ENCODE measurements around the gene FRK. TPM values are rescaled to one million over a fixed set of nuclear protein-coding genes. Genes with fewer than 3 reads are reported as not detected.

FRK gene
- total RNA-seq, 1 donor from 2014 or later, result 0.77 TPM

DNA sequence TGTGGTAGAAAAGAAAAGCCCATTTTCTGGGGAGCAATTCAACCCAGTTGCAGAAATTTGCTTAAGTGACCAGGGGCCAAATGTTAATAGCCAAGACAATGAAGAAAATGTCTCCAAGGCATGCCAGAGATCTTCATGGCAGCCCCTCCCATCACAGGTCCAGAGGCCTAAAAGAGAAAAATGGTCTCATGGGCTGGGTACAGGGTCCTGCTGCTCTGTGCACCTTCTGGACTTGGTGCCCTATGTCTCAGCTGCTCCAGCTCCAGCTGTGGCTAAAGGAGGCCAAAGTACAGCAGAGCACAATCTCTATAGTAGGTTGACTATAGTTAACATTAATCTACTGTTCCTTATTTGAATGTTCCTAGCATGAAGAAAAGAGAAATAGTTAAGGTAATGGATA lies 44.7 kb downstream of the FRK start:
- no peaks in the 10 kb centered on the region for H3K27me3 Mint-ChIP-seq (ENCODE audit: low read depth, unreplicated experiment)
- Histone ChIP-seq H3K4me3 (ENCODE audit: insufficient read depth, low read depth, low read length) (no peak overlapping the region), H4K20me1 (ENCODE audit: insufficient read depth, low read length) (no peaks in the 10 kb centered on the region), H3K9me3 (ENCODE audit: insufficient read depth, low read depth, low read length) (no peaks in the 10 kb centered on the region), H3K27me3 (ENCODE audit: insufficient read depth, low read length) (no peaks in the 10 kb centered on the region), H2AFZ (ENCODE audit: low read depth, low read length) (no peak overlapping the region), H3K36me3 (ENCODE audit: insufficient read depth, low read length) (no peaks in the 10 kb centered on the region), H3K27ac (ENCODE audit: low read depth, low read length) (no peak overlapping the region), H3K4me2 (ENCODE audit: low read length) (no peak overlapping the region), H3K79me2 (ENCODE audit: insufficient read depth, low read length) (no peaks in the 10 kb centered on the region), H3K4me1 (ENCODE audit: insufficient read depth, low read length) (no peaks in the 10 kb centered on the region), H3K9ac (ENCODE audit: low read length) (no peak overlapping the region)
- TF ChIP-seq EZH2 (IDR thresholded peaks at IDR 0.05; ENCODE audit: insufficient read depth, low read length), result no peak
- TF ChIP-seq, protein P1, sequence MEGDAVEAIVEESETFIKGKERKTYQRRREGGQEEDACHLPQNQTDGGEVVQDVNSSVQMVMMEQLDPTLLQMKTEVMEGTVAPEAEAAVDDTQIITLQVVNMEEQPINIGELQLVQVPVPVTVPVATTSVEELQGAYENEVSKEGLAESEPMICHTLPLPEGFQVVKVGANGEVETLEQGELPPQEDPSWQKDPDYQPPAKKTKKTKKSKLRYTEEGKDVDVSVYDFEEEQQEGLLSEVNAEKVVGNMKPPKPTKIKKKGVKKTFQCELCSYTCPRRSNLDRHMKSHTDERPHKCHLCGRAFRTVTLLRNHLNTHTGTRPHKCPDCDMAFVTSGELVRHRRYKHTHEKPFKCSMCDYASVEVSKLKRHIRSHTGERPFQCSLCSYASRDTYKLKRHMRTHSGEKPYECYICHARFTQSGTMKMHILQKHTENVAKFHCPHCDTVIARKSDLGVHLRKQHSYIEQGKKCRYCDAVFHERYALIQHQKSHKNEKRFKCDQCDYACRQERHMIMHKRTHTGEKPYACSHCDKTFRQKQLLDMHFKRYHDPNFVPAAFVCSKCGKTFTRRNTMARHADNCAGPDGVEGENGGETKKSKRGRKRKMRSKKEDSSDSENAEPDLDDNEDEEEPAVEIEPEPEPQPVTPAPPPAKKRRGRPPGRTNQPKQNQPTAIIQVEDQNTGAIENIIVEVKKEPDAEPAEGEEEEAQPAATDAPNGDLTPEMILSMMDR (IDR thresholded peaks at IDR 0.05; ENCODE audit: insufficient read depth, low read depth, low read length), result no peak
- FAIRE-seq, result no peak
- H3K27ac Mint-ChIP-seq (ENCODE audit: unreplicated experiment), result no peak overlapping the region
- no peak for DNase-seq (ENCODE audit: low read depth)
- no peaks in the 10 kb centered on the region for H3K9me3 Mint-ChIP-seq (ENCODE audit: unreplicated experiment)
- H3K36me3 Mint-ChIP-seq (ENCODE audit: low read depth, unreplicated experiment), result no peaks in the 10 kb centered on the region
- no peak overlapping the region for H3K4me3 Mint-ChIP-seq (ENCODE audit: unreplicated experiment)
- H3K4me1 Mint-ChIP-seq (ENCODE audit: low read depth, unreplicated experiment), result peaks cover 20% of the 10 kb centered on the region

DNA sequence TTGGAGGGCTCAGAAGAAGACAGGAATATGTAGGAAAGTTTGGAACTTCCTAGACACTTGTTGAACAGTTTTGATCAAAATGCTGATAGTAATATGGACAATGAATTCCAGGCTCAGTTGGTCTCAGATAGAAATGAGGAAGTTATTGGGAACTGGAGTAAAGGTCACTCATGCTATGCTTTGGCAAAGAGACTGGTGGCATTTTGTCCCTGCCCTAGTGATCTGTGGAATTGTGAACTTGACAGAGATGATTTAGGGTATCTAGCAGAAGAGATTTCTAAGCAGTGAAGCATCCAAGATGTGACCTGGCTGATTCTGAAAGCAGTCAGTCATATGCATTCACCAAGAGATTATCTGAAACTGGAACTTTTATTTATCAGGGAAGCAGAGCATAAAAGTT lies 45.1 kb downstream of the FRK start:
- FAIRE-seq, result no peak

DNA sequence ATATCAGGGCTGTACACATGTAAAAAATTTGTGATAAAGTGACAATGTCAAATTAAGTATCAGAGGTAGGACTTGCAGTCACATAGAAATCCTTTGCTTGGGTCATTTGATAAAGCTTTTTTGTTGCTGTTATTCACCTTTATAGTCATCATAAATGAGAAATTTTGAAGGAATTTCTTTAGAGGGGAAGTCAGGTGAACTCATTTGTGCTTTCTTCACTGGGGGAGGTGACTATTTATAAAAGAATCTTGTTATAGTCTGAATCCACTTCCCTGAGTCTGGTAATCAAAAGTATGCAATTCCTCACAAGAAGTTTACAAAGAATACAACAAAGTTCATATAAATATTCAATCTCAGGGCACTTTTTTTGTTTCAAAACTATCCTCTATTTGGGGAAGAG lies 47.7 kb downstream of the FRK start:
- Mint-ChIP-seq H3K4me1 (ENCODE audit: low read depth, unreplicated experiment) (peaks cover 21% of the 10 kb centered on the region), H3K27ac (ENCODE audit: unreplicated experiment) (no peak overlapping the region), H3K36me3 (ENCODE audit: low read depth, unreplicated experiment) (no peaks in the 10 kb centered on the region), H3K4me3 (ENCODE audit: unreplicated experiment) (no peak overlapping the region), H3K9me3 (ENCODE audit: unreplicated experiment) (no peaks in the 10 kb centered on the region), H3K27me3 (ENCODE audit: low read depth, unreplicated experiment) (no peaks in the 10 kb centered on the region)
- no peaks in the 10 kb centered on the region for H3K27me3 ChIP-seq (ENCODE audit: insufficient read depth, low read length)
- no peaks in the 10 kb centered on the region for H4K20me1 ChIP-seq (ENCODE audit: insufficient read depth, low read length)
- peaks cover 9% of the 10 kb centered on the region for H3K4me1 ChIP-seq (ENCODE audit: insufficient read depth, low read length)
- no peak overlapping the region for H3K27ac ChIP-seq (ENCODE audit: low read depth, low read length)
- no peak overlapping the region for H3K4me2 ChIP-seq (ENCODE audit: low read length)
- TF ChIP-seq, protein P1 (IDR thresholded peaks at IDR 0.05; ENCODE audit: insufficient read depth, low read depth, low read length), result no peak
- TF ChIP-seq EZH2 (IDR thresholded peaks at IDR 0.05; ENCODE audit: insufficient read depth, low read length), result no peak
- H3K9ac ChIP-seq (ENCODE audit: low read length), result no peak overlapping the region
- DNase-seq (ENCODE audit: low read depth) (no peak), FAIRE-seq (no peak)
- no peaks in the 10 kb centered on the region for H3K9me3 ChIP-seq (ENCODE audit: insufficient read depth, low read depth, low read length)
- no peak overlapping the region for H2AFZ ChIP-seq (ENCODE audit: low read depth, low read length)
- H3K79me2 ChIP-seq (ENCODE audit: insufficient read depth, low read length), result no peaks in the 10 kb centered on the region
- H3K4me3 ChIP-seq (ENCODE audit: insufficient read depth, low read depth, low read length), result no peak overlapping the region
- H3K36me3 ChIP-seq (ENCODE audit: insufficient read depth, low read length), result no peaks in the 10 kb centered on the region

More for the DNA sequence above, 45.1 kb downstream of the FRK start:
- H3K4me3 ChIP-seq (ENCODE audit: insufficient read depth, low read depth, low read length), result no peak overlapping the region
- H3K9ac ChIP-seq (ENCODE audit: low read length), result no peak overlapping the region
- no peaks in the 10 kb centered on the region for H3K79me2 ChIP-seq (ENCODE audit: insufficient read depth, low read length)
- no peak overlapping the region for H3K4me3 Mint-ChIP-seq (ENCODE audit: unreplicated experiment)
- no peaks in the 10 kb centered on the region for H3K36me3 ChIP-seq (ENCODE audit: insufficient read depth, low read length)
- no peaks in the 10 kb centered on the region for H3K9me3 Mint-ChIP-seq (ENCODE audit: unreplicated experiment)
- H3K27me3 ChIP-seq (ENCODE audit: insufficient read depth, low read length), result no peaks in the 10 kb centered on the region
- H4K20me1 ChIP-seq (ENCODE audit: insufficient read depth, low read length), result no peaks in the 10 kb centered on the region
- no peak for DNase-seq (ENCODE audit: low read depth)
- H3K27me3 Mint-ChIP-seq (ENCODE audit: low read depth, unreplicated experiment), result no peaks in the 10 kb centered on the region
- no peaks in the 10 kb centered on the region for H3K9me3 ChIP-seq (ENCODE audit: insufficient read depth, low read depth, low read length)
- TF ChIP-seq, protein P1 (IDR thresholded peaks at IDR 0.05; ENCODE audit: insufficient read depth, low read depth, low read length), result no peak
- TF ChIP-seq EZH2 (IDR thresholded peaks at IDR 0.05; ENCODE audit: insufficient read depth, low read length), result no peak
- H3K4me1 ChIP-seq (ENCODE audit: insufficient read depth, low read length), result no peaks in the 10 kb centered on the region
- H2AFZ ChIP-seq (ENCODE audit: low read depth, low read length), result no peak overlapping the region
- H3K4me2 ChIP-seq (ENCODE audit: low read length), result no peak overlapping the region
- H3K27ac ChIP-seq (ENCODE audit: low read depth, low read length), result no peak overlapping the region
- H3K36me3 Mint-ChIP-seq (ENCODE audit: low read depth, unreplicated experiment), result no peaks in the 10 kb centered on the region
- no peak overlapping the region for H3K27ac Mint-ChIP-seq (ENCODE audit: unreplicated experiment)
- H3K4me1 Mint-ChIP-seq (ENCODE audit: low read depth, unreplicated experiment), result peaks cover 20% of the 10 kb centered on the region
